OCI-M2 (cell line): ENCODE measurements around the gene SPINK6.

Source experiments
- DNase-seq: peaks from one replicate; lab custom pipeline; 2025; ENCODE audit not compliant: unreplicated experiment; lab: John Stamatoyannopoulos, UW

SPINK6 gene

GRCh38 chr5:148221508-148221907 lies 18.7 kb downstream of the SPINK6 start:
- DNase-seq = no peak

GRCh38 chr5:148224117-148224742 lies 21.4 kb downstream of the SPINK6 start:
- DNase-seq = no peak

- no peak for DNase-seq
These were observed 25.6 kb downstream of the SPINK6 start for GRCh38 chr5:148228392-148228984.

- DNase-seq = no peak
These were observed 27.0 kb downstream of the SPINK6 start for GRCh38 chr5:148229840-148230239.

DNA sequence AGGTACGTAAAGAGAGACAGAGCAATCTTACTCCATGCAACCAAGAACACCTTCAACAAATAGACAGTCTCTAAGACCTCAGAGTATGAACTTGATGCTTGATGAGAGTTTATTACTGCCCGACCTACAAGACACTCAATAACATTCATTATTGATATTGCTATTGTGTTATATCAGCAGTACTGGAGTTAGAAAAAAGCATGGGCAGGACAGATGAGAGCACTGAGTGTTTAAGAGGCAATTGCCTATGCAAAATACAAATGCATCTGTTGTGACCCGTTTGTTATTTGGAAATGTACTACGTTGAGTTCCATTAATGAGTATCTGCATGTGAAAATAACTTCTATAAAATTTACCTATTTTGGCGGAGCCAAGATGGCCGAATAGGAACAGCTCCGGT lies 27.4 kb downstream of the SPINK6 start:
- no peak for DNase-seq

- no peak for DNase-seq
These were observed 35.1 kb downstream of the SPINK6 start for GRCh38 chr5:148237785-148238417.

GRCh38 chr5:148238418-148238794 lies 35.6 kb downstream of the SPINK6 start, which contains the start of gene MARCOL:
MARCOL (plus strand) TSS chr5:148238525; CDS start chr5:148238598, 73 bp downstream.
- no peak for DNase-seq

GRCh38 chr5:148248894-148249293 lies 46.1 kb downstream of the SPINK6 start:
- no peak for DNase-seq

DNA sequence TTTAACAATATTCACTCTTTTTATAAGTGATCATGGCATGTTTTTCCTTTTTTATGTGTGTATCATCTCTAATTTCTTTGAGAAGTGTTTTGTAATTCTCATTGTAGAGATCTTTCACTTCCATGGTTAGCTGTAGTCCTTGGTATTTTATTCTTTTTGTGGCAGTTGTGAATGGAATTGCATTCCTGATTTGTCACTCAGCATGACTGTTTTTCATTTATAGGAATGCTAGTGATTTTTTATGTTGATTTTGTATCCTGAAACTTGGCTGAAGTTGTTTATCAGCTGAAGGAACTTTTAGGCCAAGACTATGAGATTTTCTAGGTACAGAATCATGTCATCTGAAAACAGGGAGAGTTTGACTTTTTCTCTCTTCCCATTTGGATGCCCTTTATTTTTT lies 52.6 kb downstream of the SPINK6 start:
- no peak for DNase-seq

DNA sequence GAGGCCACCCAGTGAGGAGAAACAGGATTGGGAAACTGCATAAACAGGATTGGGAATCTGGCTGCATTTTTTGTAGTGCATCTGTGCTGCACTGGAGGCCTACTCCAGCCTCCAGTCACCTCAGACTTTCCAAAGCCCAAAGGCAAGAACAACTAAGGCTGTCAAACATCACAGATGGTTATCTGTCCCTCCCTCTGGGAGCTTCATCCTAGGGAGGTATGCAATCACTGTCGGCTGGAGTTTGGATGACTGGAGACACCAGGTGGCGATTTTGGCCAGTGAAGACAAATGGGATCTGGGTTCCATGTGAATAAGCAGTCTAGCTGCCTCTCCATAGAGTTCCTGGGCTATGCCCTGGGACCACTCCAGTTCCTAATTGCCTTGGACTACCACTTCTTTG lies 56.4 kb downstream of the SPINK6 start:
- no peak for DNase-seq

- no peak for DNase-seq
These were observed 58.4 kb downstream of the SPINK6 start for GRCh38 chr5:148261221-148261620.
